Measurements from ENCODE around the gene RPGRIP1. TPM values are rescaled to one million over a fixed set of nuclear protein-coding genes. Genes with fewer than 3 reads are reported as not detected.

The RPGRIP1 gene
- total RNA-seq, 2 donors from 2014 or later: 0.12 TPM; not detected in 1

GRCh38 chr14:21256539-21257393, 23.1 kb upstream of the RPGRIP1 start:
- Histone ChIP-seq H3K4me3 (no peak overlapping the region), H3K4me1 (peaks cover 0 to 62% of the 10 kb centered on the region in 2 donors), H3K9me3 (no peaks in the 10 kb centered on the region), H3K27me3 (no peaks in the 10 kb centered on the region), H3K36me3 (peaks cover 46% of the 10 kb centered on the region), H3K27ac (no peak overlapping the region)
- no peak for TF ChIP-seq CTCF (IDR thresholded peaks at IDR 0.05)
- no peak for DNase-seq (ENCODE audit: low spot score)

- H3K4me3 ChIP-seq: no peak overlapping the region
- peaks cover 53% of the 10 kb centered on the region for H3K36me3 ChIP-seq
- H3K9me3 ChIP-seq: no peaks in the 10 kb centered on the region
- no peak overlapping the region for H3K27ac ChIP-seq
- no peak for DNase-seq (ENCODE audit: low spot score)
- peaks cover 0 to 69% of the 10 kb centered on the region in 2 donors for H3K4me1 ChIP-seq
- H3K27me3 ChIP-seq: no peaks in the 10 kb centered on the region
- TF ChIP-seq CTCF (IDR thresholded peaks at IDR 0.05): no peak
Measured at GRCh38 chr14:21257394-21257909, 22.4 kb upstream of the RPGRIP1 start.

GRCh38 chr14:21258005-21258888, 21.6 kb upstream of the RPGRIP1 start:
- no peak overlapping the region for H3K27ac ChIP-seq
- no peak for TF ChIP-seq CTCF (IDR thresholded peaks at IDR 0.05)
- H3K36me3 ChIP-seq: peaks cover 61% of the 10 kb centered on the region
- H3K27me3 ChIP-seq: no peaks in the 10 kb centered on the region
- H3K4me3 ChIP-seq: no peak overlapping the region
- H3K9me3 ChIP-seq: no peaks in the 10 kb centered on the region
- no peak for DNase-seq (ENCODE audit: low spot score)
- peaks cover 0 to 77% of the 10 kb centered on the region in 2 donors for H3K4me1 ChIP-seq

- no peak for TF ChIP-seq CTCF (IDR thresholded peaks at IDR 0.05)
Measured at GRCh38 chr14:21258889-21259787, 20.7 kb upstream of the RPGRIP1 start.

GRCh38 chr14:21261824-21262223, 18.1 kb upstream of the RPGRIP1 start:
- no peak for DNase-seq (ENCODE audit: low spot score)
- Histone ChIP-seq H3K4me3 (no peak overlapping the region), H3K9me3 (no peaks in the 10 kb centered on the region), H3K36me3 (peaks cover 60% of the 10 kb centered on the region), H3K27me3 (no peaks in the 10 kb centered on the region), H3K4me1 (peaks cover 0 to 87% of the 10 kb centered on the region in 2 donors), H3K27ac (no peak overlapping the region)
- TF ChIP-seq CTCF (IDR thresholded peaks at IDR 0.05): no peak

More at GRCh38 chr14:21258889-21259787, 20.7 kb upstream of the RPGRIP1 start:
- Histone ChIP-seq H3K4me3 (no peak overlapping the region), H3K27me3 (no peaks in the 10 kb centered on the region), H3K36me3 (peaks cover 64% of the 10 kb centered on the region), H3K4me1 (peaks cover 0 to 86% of the 10 kb centered on the region in 2 donors), H3K27ac (no peak overlapping the region), H3K9me3 (no peaks in the 10 kb centered on the region)
- no peak for DNase-seq (ENCODE audit: low spot score)
